Activated CD8-positive, alpha-beta memory T cell treated with anti-CD3 and anti-CD28 coated beads for 36 hours (primary cell): Measurements from ENCODE around the gene CLSTN3. TPM values are rescaled to one million over a fixed set of nuclear protein-coding genes. Genes with fewer than 3 reads are reported as not detected.

ENCODE experiments used
- CTCF ChIA-PET: fragments of 350-600 bp; sonication (Branson Sonifier 250); formaldehyde crosslinking; loops from one replicate; lab custom pipeline; 2021; ENCODE audit warnings: antibody characterized with exemption; lab: Charles Lee
- POLR2A ChIA-PET: fragments of 350-600 bp; sonication (Branson Sonifier 250); formaldehyde crosslinking; loops from one replicate; lab custom pipeline; 2021; ENCODE audit warnings: antibody characterized with exemption; lab: Charles Lee
- total RNA-seq, 2 experiments: library from RNA; stranded (reverse); gene quantifications; one replicate each; pipeline ENCODE4 v1.2.3, GENCODE V29; 2021

CLSTN3 gene
- total RNA-seq, 2 experiments from 2014 or later = 19.0 to 19.5 TPM

- ChIA-PET CTCF (no interaction called here), POLR2A (no interaction called here)
Observed at GRCh38 chr12:7139200-7139599, 9.0 kb downstream of the CLSTN3 start.

GRCh38 chr12:7141351-7142005 lies 11.3 kb downstream of the CLSTN3 start:
- ChIA-PET CTCF (interaction anchor here (0.7 to 1.5 kb wide), 8 partner anchors 22 to 1895 kb away, joined by 3 to 5 read pairs (median 4); partner anchors contain the start of genes C1RL and PEX5), POLR2A (no interaction called here)

DNA sequence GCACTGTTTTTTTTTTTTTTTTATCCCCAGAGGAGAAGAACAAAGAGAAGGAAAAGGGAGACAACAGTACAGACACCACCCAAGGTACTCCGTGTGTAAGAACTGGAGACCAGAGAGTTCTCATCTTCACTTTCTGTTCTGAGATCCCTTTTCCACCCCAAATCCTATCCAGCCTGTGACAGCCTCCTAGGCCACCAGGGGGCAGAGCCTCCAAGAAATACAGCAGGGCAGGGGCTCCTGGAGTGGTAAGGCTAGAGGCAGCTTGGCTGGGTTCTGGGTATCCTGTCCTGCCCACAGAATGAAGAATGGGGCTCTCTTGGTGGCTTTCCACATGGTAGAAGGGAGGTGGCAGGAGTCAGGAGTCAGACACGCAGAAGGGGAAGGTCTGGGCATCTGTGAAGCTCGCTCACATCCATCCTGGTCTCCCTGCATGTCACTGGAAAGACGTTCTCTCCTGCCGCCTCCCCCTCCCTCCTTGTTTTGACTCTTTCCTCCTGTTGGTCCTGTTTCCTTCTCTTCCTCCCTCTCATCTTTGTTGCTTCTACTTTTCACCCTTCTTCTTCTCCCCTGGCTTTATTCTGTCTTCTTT lies 12.0 kb downstream of the CLSTN3 start:
- ChIA-PET CTCF (interaction anchor here (0.7 to 1.5 kb wide), 8 partner anchors 21 to 1895 kb away, joined by 3 to 5 read pairs (median 3); partner anchors contain the start of genes C1RL and PEX5), POLR2A (no interaction called here)

GRCh38 chr12:7142809-7143465 lies 12.8 kb downstream of the CLSTN3 start:
- CTCF ChIA-PET = interaction anchor here (0.7 to 1.3 kb wide), 4 partner anchors 28 to 452 kb away, joined by 3 to 4 read pairs (median 3); partner anchors contain the start of genes C1RL and PEX5
- POLR2A ChIA-PET = no interaction called here

DNA sequence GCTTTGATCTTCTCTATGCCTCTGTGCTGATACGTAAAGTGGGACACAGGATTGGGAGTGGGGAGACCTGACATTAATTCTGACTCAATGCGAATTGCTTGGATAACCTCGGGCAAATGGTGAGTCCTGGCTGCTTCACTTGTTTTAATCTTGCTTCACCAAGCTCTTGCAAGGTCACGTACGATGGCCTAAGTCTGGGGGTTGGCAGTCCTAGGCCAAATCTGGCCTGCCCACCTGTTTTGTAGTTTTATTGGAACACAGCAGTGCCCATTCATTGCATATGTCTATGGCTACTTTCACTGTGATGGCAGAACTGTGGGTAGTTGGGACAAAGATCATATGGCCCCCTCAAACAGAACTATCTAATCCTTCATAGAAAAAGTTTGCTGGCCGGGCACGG lies 13.4 kb downstream of the CLSTN3 start:
- CTCF ChIA-PET = interaction anchor here (0.6 to 1.4 kb wide), 6 partner anchors 10 to 659 kb away, joined by 3 to 5 read pairs (median 3); no protein-coding TSS in a partner anchor
- POLR2A ChIA-PET = interaction anchor here (0.5 kb wide), 1 partner anchor 26 kb away, joined by 3 read pairs; no protein-coding TSS in a partner anchor

- POLR2A ChIA-PET = interaction anchor here (0.5 kb wide), 1 partner anchor 25 kb away, joined by 3 read pairs; no protein-coding TSS in a partner anchor
- CTCF ChIA-PET = interaction anchor here (0.6 to 1.5 kb wide), 12 partner anchors 9 to 493 kb away, joined by 3 to 5 read pairs (median 3); no protein-coding TSS in a partner anchor
Observed at GRCh38 chr12:7144414-7145120, 14.4 kb downstream of the CLSTN3 start.

DNA sequence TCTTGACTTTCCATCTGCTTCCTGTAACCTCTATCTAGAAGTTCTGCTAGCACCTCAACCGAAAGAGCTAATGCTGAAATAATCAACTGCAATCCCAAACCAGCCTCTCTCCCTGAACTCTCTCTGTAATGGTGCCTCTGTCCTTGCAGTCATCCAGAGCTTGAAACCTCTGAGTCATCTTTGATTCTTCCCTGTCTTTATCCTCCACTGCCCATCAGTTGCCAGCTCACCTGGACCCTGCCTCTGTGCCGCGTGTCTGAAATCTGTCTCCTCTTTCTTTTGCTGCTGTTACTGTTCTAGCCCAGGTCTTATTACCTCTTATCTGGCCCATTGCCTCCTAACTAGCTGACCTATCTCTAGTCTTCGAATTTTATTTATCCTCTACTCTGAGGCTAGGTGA lies 15.5 kb downstream of the CLSTN3 start:
- ChIA-PET POLR2A (no interaction called here), CTCF (interaction anchor here (0.8 to 1.5 kb wide), 4 partner anchors 10 to 315 kb away, joined by 3 to 5 read pairs (median 3); no protein-coding TSS in a partner anchor)

DNA sequence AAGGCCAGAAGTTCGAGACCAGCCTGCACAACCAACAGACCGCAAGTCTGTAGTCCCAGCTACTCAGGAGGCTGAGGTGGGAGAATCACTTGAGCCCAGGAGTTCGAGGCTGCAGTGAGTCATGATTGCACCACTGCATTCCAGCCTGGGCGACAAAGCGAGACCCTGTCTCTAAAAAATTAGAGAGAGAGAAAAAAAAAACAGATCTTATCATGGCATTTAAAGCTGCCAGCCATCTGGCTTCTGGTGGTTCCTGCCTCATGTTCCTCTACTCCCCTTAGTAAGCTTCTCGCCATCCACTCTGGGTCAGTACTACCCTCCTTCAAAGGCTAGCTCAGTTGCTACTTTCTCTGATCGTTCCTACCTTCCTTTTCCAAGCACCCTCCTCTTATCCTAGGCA lies 16.1 kb downstream of the CLSTN3 start:
- CTCF ChIA-PET = interaction anchor here (0.6 to 1.5 kb wide), 2 partner anchors 9 to 314 kb away, joined by 3 read pairs; no protein-coding TSS in a partner anchor
- POLR2A ChIA-PET = no interaction called here

GRCh38 chr12:7146906-7147305 lies 16.7 kb downstream of the CLSTN3 start:
- POLR2A ChIA-PET = no interaction called here
- CTCF ChIA-PET = interaction anchor here (0.6 kb wide), 1 partner anchor 10 kb away, joined by 3 read pairs; no protein-coding TSS in a partner anchor

GRCh38 chr12:7150356-7150755 lies 20.2 kb downstream of the CLSTN3 start:
- CTCF ChIA-PET = interaction anchor here (1.5 kb wide), 1 partner anchor 124 kb away, joined by 3 read pairs; no protein-coding TSS in a partner anchor
- POLR2A ChIA-PET = no interaction called here

GRCh38 chr12:7150841-7151240 lies 20.7 kb downstream of the CLSTN3 start:
- POLR2A ChIA-PET = no interaction called here
- CTCF ChIA-PET = interaction anchor here (1.5 kb wide), 1 partner anchor 124 kb away, joined by 3 read pairs; no protein-coding TSS in a partner anchor

GRCh38 chr12:7151532-7151931 lies 21.4 kb downstream of the CLSTN3 start:
- POLR2A ChIA-PET = no interaction called here

GRCh38 chr12:7152818-7153217 lies 22.6 kb downstream of the CLSTN3 start:
- ChIA-PET CTCF (no interaction called here), POLR2A (no interaction called here)

More at GRCh38 chr12:7151532-7151931, 21.4 kb downstream of the CLSTN3 start:
- CTCF ChIA-PET = interaction anchor here (1.5 kb wide), 1 partner anchor 125 kb away, joined by 3 read pairs; no protein-coding TSS in a partner anchor

GRCh38 chr12:7154042-7154441 lies 23.9 kb downstream of the CLSTN3 start:
- CTCF ChIA-PET = interaction anchor here (1.3 kb wide), 1 partner anchor 10 kb away, joined by 5 read pairs; no protein-coding TSS in a partner anchor
- POLR2A ChIA-PET = no interaction called here

GRCh38 chr12:7154901-7155470 lies 24.8 kb downstream of the CLSTN3 start:
- POLR2A ChIA-PET = no interaction called here
- CTCF ChIA-PET = no interaction called here

GRCh38 chr12:7155471-7156034 lies 25.4 kb downstream of the CLSTN3 start:
- POLR2A ChIA-PET = no interaction called here
- CTCF ChIA-PET = no interaction called here

- CTCF ChIA-PET = no interaction called here
- POLR2A ChIA-PET = no interaction called here
Observed at GRCh38 chr12:7156259-7157197, 26.4 kb downstream of the CLSTN3 start.
